ENCODE measurements around the gene GPR89B.
"Not testable (repeated sequence)": the region's sequence is repeated elsewhere in the genome, so short reads cannot be mapped to it uniquely, and the experiment has no call there.

DNA sequence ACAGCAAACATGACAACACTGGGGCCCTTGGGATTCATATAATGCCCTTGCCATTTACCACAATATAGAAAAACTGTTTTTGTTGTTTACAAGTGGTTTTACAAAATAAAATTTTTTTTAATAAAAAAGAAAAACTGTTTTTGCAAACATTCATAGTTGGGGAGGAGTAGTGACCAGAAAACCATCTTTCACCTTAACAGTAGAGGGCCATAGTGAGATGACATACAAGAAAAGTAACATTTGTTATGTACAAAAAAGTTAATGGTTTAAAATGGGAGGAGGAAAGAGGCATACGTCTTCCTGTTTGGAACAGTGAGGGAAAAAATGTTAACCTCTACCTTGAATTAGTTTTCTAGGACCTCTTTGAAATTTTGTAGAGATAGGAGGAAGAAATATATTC, 30.7 kb downstream of the GPR89B start:
- TF ChIP-seq, protein P1, sequence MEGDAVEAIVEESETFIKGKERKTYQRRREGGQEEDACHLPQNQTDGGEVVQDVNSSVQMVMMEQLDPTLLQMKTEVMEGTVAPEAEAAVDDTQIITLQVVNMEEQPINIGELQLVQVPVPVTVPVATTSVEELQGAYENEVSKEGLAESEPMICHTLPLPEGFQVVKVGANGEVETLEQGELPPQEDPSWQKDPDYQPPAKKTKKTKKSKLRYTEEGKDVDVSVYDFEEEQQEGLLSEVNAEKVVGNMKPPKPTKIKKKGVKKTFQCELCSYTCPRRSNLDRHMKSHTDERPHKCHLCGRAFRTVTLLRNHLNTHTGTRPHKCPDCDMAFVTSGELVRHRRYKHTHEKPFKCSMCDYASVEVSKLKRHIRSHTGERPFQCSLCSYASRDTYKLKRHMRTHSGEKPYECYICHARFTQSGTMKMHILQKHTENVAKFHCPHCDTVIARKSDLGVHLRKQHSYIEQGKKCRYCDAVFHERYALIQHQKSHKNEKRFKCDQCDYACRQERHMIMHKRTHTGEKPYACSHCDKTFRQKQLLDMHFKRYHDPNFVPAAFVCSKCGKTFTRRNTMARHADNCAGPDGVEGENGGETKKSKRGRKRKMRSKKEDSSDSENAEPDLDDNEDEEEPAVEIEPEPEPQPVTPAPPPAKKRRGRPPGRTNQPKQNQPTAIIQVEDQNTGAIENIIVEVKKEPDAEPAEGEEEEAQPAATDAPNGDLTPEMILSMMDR (optimal IDR thresholded peaks at IDR 0.05 in 1 of 3, IDR thresholded peaks at IDR 0.05 in 1 of 3, conservative IDR thresholded peaks at IDR 0.05 in 1 of 3; ENCODE audit: extremely low read depth in 1 of 3, insufficient read depth in 2 of 3, low read length in 3 of 3) = not testable (repeated sequence)
- not testable (repeated sequence) for TF ChIP-seq EZH2 (IDR thresholded peaks at IDR 0.05; ENCODE audit: low read length)

Measured in keratinocyte (primary cell).